Globus pallidus (tissue), 1 donor: ENCODE data around the gene SLCO4A1.

Source experiments
- DNase-seq: peaks from one replicate; pipeline ENCODE4 v3.0.0-alpha.2; 2015; ENCODE audit warnings: low spot score

Gene SLCO4A1

GRCh38 chr20:62638679-62639406 is 3.5 kb upstream of the SLCO4A1 start:
- no peak for DNase-seq

DNA sequence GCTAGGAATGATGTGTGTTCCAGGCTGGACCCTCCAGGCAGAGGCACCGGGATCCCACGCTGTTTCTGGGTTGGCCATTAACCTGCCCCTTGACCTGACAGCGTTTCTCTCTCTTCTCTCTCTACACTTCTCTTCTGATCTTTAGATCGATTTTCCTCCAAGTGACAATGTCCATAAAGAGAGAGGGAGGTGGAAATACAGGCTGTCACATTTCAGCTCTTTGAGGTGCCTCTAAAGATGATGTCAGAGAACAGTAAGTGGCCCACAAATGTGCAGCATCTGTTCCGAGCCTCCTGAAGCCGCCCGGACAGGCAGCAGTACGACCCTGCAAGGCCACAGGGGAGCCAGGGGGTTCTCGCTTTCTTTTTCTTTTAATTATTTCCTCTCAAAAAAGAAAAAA is 2.5 kb upstream of the SLCO4A1 start:
- DNase-seq: no peak

DNA sequence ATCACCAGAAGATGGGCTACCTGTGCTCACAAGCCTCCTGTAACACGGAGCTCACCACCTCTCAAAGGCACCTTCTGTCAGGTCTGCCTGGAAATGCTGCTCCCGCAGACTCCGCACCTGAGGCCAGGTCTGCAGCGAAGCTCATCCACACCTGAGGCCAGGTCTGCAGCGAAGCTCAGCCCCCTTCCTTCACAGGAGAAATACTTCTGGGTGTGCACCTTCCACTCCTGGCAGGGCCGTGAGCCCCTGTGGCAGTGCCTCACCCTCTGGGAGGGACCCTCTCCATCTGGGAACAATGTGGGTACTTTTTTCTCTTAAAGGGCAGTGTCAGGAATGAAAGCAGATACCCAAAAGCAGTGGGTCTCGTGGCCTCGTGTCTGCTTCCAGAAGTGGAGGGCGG is 1.4 kb upstream of the SLCO4A1 start:
- no peak for DNase-seq

DNA sequence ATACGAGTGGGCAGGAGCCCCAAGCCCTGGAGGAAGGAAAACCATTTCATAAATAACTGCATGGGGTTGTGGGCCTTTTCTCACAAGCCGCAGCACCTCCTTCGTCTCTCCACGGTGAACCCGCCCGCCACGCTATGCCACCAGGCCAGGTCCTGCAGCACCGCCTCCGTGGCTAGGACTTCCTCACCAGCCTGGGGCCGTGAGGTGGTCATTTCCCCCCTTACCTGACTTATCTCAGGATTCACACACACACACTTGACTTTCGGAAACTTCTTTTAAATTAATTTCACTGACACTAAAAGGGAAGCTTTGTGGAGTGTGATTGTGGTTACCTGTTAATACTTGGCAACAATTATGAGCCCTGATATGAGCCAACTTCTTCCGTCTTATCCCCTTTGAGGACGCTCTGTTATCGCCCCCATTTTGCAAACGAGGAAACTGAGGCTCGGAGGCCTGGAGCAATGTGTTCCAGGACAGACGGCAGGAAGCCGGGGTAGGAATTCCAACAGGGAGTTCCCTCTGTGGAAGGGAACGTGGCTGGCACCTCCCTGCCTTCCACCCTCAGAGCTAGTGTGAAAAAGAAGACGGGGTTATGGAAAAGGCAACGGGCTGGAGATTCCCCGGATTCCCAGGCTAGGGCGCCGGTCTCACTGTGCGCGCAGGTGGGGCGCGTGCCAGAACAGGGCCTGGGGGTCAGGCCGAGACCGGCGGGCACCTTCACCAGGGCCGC is 817 bp upstream of the SLCO4A1 start:
- no peak for DNase-seq

GRCh38 chr20:62642666-62643520 is 590 bp downstream of the SLCO4A1 start:
- no peak for DNase-seq

GRCh38 chr20:62643521-62644043 is 1.3 kb downstream of the SLCO4A1 start:
- DNase-seq: no peak

- DNase-seq: no peak
These were observed 1.9 kb downstream of the SLCO4A1 start for GRCh38 chr20:62644044-62644795.

DNA sequence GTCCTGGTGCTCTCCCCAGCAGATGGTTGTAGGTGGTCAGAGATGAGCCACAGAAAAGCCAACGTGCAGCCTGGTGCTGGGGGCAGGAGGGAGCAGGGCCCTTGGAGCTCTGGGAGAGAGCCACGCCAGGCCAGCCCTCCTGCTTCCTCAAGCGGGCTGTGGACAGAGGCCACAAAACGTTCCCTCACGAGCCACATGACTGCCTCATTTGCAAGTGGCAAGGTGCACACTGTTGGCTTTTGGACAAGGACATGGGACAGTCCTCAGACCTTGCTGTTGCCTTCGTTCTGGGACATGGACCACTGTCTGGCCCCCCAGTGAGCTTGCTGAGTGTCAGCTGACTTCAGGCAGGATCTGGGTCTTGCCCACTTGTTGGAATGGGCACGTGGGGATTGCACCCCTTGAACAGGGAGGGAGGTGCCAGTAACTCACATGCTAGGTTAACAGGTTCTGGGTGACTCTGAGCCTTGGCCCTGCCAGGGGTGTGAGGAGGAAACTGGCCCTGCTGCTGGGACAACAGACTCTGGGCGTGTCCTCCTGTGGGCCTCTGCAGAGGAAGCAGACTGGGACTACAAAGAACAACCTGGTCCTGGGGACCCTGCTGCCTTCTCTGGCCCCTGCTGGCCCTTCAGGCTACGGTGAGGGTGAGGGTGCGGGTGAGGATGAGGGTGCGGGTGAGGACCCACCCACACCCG is 2.6 kb downstream of the SLCO4A1 start:
- DNase-seq: no peak

DNA sequence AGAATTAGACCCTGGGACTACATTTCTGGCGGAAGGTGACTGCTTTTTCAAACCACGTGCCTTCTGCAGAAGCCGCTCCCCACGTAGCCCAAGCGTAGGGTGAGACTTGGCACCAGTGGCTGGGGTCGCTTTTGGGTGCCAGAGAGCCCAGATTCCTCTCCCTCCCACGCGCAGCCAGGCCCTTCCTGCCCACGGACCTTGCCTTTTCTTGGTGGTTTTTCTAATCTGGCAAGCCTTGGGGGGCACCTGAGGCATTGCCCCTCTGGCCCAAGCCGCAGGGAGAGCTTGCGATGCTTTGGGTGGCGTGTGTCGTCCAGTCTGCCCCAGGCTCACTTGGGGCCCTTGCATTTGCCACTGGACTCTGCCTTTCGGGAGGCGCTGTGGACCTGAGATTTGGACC is 3.3 kb downstream of the SLCO4A1 start:
- DNase-seq: no peak

DNA sequence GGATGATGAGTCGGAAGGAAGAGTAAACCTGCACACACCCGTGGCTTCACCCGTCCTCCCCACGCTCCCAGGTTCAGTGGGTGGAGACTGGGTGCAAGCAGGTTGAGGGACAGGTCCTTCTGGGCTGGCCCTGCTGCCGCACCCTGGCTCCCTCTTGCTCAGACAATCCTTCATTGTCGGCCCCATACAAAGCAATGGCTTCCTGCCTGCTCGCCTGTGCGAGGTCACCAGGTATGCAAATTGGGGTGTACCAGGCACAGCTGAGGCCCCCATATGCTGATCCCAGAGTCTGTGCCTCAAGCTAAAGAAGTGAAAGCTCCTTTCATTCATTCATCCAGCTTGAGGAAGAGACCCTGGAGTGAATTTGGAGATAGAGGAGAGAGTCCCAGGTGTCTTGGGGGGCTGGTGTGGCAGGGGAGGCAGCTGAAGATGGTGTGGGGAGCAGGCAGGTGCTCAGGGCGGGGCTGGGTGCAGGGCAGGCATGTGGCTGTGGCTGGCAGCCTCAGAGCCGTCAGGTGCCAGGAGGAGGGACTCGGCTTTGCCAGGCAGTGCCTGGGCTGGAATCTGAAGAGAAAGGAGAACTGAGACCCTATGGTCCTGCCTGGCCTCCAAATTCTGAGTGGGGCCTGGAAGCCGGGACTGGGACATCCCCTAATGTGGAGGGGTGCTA is 4.7 kb downstream of the SLCO4A1 start:
- no peak for DNase-seq

DNA sequence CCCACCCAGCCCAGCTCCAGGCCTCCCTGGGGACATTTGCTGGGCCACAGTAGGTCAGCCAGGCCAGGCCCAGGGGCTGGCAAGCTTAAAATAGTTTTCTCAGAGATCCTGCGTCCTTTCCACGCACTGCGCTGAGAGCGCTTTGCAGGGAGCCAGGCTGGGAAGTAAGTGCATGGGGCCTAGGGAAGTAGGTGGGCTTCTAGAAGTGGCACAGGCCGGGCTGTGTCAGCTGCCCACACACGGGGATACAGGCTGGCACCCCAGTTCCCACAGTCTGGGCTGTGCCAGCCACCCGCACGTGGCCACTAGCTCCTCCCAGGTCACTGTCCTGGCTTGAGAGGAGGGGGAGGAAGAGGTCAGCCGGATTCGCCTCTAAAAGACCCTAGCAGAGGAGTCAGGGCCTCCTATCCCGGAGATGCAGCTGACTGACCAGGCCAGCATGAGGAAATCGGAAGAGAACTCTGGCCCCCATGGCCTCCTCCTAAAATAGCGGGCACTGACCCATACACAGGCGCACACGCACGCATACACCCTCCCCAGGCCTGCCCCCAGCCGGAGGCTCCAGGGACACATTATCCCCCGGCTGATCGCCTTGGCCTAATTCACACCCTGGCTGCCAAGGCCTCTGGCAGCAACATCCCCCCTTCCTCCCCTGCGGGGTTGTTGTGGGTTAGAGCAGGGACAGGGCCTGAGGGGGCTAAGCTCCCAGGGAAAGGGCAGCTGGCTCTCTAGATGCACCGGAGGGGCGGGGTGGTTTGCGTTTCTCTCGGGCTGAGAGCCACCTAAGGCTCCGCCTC is 5.4 kb downstream of the SLCO4A1 start:
- DNase-seq: no peak

DNA sequence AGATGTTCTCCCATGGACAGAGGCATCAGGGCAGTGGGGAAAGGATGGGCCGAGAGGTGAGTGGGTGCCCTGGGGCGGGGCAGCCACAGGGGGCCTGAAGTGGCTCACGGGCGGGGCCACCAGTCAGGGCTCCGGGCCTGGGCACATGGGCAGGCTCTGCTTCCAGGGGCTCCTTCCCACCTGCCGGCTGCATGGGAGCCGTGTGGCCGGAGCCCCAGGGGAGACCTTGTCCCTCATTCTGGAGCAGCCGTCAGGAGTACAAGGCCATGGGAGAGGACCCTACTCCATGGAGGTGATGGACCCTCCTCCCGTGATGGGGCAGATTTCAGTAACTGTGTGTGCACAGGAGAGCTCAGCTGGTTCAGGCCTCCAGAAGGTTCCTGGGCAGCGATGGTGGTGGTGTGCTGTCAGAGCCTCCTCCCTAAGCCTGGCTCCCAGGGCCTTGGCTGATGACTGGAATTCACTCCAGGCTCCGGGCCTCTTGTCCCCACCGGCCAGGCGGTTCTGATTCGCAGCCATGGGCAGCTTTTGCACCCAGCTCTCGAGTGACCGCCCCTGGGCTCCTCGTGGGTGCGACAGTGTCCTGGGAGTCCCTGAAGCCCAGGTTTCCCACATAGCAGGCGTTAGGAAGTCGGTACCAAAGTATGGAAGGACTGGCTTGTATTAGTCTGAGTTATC is 6.2 kb downstream of the SLCO4A1 start:
- no peak for DNase-seq

DNA sequence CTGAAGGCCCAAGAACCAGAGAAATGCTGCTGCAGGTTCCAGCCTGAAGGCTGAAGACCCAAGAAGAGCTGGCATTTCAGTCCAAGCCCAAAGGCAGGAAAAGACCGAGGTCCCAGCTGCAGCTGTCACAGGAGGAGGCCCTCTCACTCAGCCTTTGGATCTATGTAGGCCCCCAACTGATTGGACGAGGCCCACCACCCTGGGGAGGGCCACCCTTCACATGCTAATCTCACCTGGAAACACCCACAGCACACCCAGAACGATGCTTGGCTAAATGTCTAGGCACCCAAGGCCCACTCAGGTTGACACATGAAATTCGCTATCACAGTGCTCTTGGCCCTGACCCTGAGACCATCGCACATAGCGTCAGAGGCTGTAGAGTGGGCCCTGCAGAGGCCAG is 6.8 kb downstream of the SLCO4A1 start:
- no peak for DNase-seq

DNA sequence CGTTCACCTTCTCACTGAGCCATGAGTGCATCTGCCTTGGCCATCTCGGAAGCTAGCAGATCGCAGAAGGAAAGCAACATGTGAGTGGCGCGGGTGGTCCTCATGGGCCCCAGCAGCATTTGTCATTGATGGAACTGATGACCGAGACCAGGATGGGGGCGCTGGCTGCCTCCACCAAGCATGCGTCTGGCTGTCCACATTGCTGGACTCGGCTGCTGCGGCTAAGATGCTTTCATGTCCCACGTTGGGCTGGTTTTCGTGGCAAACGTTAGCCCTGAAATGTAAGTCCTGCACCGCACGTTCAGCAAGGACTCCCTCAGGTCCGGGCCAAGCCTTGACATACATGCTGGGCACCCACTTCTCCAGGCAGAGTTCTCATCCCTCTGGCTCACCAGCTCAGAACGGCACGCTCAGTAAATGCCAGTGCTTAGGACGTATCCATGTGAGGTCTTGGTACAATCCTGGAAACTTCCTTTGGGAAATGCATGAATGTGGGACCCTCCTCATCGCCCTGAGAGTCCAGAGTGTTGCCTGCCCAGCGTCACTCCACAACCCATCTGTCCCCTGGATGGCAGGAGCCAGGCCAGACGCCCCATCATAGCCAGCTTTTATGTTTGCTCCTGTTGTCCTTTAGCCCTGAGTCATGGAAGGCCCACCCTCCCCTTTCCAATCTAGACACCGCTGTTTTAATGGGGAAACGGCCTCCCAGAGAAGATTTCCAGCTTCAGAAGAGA is 8.4 kb downstream of the SLCO4A1 start:
- no peak for DNase-seq

GRCh38 chr20:62651285-62652021 is 9.2 kb downstream of the SLCO4A1 start:
- no peak for DNase-seq

- peak; percentile 54 for DNase-seq
These were observed 10.0 kb downstream of the SLCO4A1 start for GRCh38 chr20:62652041-62652893.

- no peak for DNase-seq
These were observed 10.6 kb downstream of the SLCO4A1 start for GRCh38 chr20:62652894-62653305.
